AG09309 (cell line): ENCODE data around the gene TAB3.
"Not testable (repeated sequence)": the region's sequence is repeated elsewhere in the genome, so short reads cannot be mapped to it uniquely, and the experiment has no call there.

Experiments used
- DNase-seq: peaks from one replicate; pipeline ENCODE4 v3.0.0-alpha.2; 2010; ENCODE audit warnings: low read depth
- H3K4me3 ChIP-seq: 2 replicates; pipeline ENCODE4 v1.5.1; 2011; ENCODE audit warnings: mild to moderate bottlenecking, low read depth, low read length, moderate library complexity; ENCODE audit not compliant: control insufficient read depth
- TF ChIP-seq, protein P1 (sequence below): IDR thresholded peaks from 2 replicates; pipeline ENCODE4 v1.5.1; 2011; ENCODE audit warnings: mild to moderate bottlenecking, low read depth, low read length, inconsistent platforms; ENCODE audit not compliant: insufficient read depth, control insufficient read depth; ENCODE audit errors: missing control alignments

TAB3 gene

DNA sequence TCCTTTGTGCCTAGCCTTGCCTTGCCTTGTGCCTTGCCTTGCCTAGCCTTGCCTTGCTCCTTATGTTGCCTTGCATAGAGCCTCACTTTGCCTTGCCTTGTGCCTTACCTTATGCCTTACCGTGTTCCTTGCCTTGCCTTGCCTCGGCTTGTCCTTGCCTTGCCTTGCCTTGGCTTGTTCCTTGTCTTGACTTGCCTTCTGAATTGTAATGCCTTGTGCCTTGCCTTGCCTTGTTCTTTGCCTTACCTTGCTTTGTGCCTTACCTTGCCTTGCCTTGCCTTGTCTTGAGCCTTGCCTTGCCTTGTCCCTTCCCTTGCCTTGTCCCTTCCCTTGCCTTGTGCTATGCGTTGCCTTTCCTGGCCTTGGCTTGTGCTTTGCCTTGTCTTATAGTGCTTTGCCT is 90.2 kb downstream of the TAB3 start:
- no peak overlapping the region for H3K4me3 ChIP-seq
- no peak for DNase-seq
- TF ChIP-seq, protein P1, sequence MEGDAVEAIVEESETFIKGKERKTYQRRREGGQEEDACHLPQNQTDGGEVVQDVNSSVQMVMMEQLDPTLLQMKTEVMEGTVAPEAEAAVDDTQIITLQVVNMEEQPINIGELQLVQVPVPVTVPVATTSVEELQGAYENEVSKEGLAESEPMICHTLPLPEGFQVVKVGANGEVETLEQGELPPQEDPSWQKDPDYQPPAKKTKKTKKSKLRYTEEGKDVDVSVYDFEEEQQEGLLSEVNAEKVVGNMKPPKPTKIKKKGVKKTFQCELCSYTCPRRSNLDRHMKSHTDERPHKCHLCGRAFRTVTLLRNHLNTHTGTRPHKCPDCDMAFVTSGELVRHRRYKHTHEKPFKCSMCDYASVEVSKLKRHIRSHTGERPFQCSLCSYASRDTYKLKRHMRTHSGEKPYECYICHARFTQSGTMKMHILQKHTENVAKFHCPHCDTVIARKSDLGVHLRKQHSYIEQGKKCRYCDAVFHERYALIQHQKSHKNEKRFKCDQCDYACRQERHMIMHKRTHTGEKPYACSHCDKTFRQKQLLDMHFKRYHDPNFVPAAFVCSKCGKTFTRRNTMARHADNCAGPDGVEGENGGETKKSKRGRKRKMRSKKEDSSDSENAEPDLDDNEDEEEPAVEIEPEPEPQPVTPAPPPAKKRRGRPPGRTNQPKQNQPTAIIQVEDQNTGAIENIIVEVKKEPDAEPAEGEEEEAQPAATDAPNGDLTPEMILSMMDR: no peak

DNA sequence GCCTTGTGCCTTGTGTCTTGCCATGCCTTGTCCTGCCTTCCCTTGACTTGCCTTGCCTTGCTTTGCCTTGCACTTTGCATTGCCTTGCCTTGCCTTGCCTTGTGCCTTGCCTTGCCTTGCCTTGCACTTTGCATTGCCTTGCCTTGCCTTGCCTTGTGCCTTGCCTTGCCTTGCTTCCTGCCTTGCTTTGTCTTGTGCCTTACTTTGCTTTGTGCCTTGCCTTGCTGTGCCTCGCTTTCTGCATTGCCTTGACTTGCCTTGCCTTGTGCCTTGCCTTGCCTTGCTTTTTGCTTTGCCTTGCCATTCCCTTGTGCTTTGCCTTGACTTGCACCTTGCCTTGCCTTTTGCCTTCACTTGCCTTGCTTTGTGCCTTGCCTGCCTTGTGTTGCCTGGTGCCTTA is 91.8 kb downstream of the TAB3 start:
- not testable (repeated sequence) for H3K4me3 ChIP-seq, DNase-seq

DNA sequence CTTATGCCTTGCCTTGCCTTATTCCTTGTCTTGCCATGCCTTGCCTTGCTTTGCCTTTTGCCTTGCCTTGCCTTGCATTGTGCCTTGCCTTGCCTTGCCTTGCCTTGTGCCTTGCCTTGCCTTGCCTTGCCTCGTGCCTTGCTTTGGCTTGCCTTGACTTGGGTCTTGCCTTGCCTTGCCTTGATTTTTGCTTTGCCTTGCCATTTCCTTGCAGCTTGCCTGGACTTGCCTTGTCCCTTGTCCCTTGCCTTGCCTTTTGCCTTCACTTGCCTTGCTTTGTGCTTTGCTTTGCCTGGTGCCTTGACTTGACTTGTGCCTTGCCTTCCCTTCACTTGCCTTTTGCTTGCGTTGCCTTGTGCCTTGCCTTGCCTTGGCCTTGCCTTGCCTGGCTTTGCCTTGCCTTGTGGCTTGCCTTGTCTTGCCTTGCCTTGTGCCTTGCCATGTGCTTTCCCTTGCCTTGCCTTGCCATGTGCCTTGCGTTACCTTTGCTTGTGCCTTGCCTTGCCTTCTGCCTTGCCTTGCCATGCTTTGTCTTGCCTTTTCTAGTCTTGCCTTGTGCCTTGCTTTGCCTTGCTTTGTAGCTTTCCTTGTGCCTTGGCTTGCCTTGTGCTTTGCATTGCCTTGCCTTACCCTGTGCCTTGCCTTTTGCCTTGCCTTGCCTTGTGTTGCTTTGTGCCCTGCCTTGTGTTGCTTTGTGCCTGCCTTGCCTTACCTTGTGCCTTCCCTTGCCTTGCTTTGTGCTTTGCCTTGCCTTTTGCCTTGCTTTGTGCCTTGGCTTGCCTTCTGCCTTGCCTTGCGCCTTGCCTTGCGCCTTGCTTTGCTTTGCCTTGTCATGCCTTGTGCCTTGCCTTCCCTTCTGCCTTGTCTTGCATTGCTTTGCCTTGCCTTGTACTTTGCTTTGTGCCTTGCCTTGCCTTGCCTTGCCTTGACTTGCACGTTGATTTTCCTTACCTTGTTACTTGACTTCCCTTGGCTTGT is 92.8 kb downstream of the TAB3 start:
- TF ChIP-seq, protein P1: no peak
- no peak overlapping the region for H3K4me3 ChIP-seq
- no peak for DNase-seq

DNA sequence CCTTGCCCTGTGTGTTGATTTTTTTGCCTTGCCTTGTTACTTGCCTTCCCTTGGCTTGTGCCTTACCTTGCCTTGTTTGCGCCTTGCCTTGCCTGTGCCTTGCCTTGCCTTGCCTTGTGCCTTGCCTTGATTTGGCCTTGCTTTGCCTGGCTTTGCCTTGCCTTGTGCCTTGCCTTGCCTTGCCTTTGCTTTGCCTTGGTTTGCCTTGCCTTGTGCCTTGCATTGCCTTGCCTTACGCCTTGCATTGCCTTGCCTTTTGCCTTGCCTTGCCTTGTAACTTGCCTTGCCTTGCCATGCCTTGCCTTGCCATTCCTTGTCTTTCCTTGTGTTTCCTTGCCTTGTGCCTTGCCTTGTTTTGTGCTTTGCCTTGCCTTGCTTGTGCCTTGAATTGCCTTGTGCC is 94.6 kb downstream of the TAB3 start:
- H3K4me3 ChIP-seq: no peak overlapping the region
- DNase-seq: no peak
- TF ChIP-seq, protein P1: no peak

DNA sequence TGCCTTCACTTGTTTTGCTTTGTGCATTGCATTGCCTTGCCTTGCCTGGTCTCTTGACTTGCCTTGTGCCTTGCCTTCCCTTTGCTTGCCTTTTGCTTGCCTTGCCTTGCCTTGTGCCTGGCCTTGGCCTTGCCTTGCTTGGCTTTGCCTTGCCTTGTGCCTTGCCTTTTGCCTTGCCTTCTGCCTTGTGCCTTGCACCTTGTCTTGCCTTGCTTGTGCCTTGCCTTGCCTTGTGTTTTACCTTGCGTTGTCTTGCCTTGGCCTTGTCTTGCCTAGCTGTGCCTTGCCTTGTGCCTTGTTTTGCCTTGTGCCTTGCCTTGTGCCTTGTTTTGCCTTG is 95.3 kb downstream of the TAB3 start:
- TF ChIP-seq, protein P1: no peak
- DNase-seq: no peak
- H3K4me3 ChIP-seq: no peak overlapping the region

DNA sequence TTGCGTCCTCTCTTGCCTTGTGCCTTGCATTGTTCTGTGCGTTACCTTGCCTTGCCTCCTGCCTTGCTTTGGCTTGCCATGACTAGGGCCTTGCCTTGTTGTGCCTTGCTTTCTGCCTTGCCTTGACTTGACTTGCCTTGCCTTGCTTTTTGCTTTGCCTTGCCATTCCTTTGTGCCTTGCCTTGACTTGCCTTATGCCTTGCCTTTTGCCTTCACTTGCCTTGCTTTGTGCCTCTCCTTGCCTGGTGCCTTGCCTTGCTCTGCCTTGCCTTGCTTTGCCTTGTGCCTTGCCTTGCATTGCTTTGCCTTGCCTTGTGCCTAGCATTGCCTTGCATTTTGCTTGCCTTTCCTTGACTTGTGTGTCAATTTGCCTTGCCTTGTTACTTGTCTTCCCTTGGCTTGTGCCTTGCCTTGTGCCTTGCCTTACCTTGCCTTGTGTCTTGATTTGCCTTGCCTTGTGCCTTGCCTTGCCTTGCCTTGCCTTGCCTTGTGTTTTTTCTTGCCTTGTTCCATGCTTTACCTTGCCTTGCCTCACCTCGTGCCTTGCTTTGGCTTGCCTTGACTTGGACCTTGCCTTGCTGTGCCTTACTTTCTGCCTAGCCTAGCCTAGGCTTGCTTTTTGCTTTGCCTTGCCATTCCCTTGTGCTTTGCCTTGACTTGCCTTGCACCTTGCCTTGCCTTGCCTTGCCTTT is 95.8 kb downstream of the TAB3 start:
- no peak for DNase-seq
- TF ChIP-seq, protein P1: no peak
- H3K4me3 ChIP-seq: no peak overlapping the region
